Inflammatory macrophage treated with lipopolysaccharide for 1 hour (primary cell): ENCODE results near the gene C1orf105.
"Not testable (repeated sequence)": the region's sequence is repeated elsewhere in the genome, so short reads cannot be mapped to it uniquely, and the experiment has no call there.

Experiments used
- DNase-seq, 2 donors: peaks; one replicate each; pipeline ENCODE4 v3.0.0-alpha.2; 2020 to 2022

The C1orf105 gene

DNA sequence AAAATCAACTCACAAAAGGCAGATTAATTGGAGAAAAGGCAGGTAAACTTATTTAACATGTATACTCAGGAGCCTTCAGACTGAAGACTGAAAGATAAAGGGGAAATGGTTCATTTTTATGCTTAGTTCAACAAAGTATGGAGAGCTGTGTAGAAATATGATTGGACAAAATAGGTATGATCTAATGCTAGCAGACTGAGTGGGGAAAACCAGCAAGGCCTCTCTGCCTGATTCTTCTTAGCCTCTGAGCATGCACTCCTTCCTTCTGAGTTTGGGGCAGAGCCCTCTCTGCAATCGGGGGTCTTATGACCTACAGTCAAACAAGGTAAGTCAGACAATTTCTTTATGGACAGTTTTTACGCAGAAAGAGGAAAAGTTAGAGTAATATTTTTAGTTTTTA, 73.7 kb downstream of the C1orf105 start:
- peak; percentile 29 to 52 for DNase-seq

DNA sequence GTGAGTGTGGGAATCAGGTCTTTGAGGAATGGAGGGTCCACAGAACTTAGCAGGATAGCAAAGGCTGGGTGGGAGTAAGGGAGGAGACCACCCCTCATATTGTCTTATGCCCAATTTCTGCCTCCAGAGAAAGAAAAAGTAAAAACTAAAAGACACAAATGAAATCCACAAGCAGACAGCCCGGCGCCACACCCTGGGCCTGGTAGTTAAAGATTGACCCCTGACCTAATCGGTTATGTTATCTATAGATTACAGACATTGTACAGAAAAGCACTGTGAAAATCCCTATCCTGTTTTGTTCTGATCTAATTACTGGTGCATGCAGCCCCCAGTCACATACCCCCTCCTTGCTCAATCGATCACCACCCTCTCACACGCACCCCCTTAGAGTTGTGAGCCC, 75.6 kb downstream of the C1orf105 start:
- DNase-seq = not testable (repeated sequence)

DNA sequence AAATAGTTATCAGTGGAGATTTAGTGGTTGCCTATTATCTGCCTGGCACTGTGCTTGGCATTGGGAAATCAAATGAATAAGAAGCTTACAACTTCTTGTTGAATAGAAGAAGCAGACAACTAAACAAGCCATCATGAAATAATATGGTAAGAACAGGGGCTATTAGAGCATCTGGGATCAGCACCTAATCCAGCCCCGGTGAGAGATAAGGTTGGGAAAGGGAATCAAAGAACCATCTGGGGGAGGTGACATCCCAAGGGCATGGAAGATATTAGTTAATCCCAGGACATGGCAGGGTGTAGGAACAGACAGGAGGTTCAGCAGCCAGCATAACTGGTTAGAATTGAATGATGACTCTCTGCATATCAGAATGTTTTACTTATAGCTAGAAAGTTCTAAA, 76.2 kb downstream of the C1orf105 start:
- DNase-seq = no peak

DNA sequence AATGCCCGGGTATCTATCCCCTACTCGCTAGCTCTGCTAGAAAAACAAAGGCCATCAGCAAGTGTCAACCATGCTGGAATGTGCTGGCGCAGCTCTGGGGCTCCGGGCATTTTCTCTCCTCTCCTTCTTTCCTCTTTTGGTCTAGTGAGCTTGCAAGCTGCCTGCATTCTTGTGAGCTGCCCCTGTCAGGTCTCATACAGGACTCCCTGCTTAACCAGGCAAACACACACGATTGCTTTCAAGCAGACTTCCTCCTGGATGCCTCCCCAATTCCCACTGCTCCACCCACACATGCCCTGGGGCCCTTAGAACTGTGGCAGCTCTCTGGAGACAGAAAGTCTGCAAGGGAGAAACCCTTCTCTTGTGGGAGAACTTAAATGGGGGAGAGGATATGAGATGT, 76.7 kb downstream of the C1orf105 start:
- DNase-seq = peak in 1 of 2 donors; percentile 31

DNA sequence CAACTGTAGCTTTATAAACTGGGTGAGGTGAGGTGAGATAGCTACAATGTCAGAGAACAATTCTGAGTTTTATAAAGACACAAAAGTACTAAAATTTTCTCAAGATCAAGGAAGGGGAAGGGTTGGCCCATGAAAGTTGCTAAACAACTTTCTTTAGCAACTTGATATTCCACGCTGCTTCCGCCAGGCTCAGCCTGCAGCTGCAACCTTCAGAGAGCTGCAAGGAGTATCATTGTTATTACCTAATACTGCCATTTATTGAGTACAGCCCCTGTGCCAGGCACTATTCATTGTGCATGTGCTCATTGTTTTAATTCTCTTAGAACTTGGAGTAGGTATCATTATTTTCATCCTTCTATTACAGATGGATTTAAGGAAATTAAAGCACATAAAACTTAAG, 78.4 kb downstream of the C1orf105 start:
- peak; percentile 70 to 72 for DNase-seq

DNA sequence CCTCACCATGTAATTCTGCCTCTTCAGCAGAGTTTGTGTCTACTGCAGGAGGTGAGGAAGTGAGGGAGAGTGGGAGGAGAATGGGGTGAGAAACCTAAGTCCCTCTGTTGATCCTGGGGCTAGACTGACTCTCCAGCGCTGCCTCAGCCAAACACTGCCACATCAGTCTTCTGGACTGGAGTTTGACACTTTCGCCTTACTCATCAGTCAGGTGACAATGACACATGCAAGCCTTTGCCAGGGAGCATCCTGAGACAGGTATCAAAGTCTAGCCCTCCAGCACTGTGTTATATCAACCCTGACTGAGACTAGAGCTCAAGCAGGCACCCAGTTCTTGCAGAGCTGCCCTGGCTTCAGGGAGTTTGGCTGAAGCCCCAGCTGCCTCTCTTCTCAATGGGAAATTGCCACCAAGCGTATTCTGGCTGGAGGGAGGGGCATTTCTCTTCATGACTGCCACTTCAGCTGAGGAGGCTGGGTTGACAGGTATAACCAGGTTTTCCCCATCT, 79.2 kb downstream of the C1orf105 start:
- peak in 1 of 2 donors; percentile 10 for DNase-seq

DNA sequence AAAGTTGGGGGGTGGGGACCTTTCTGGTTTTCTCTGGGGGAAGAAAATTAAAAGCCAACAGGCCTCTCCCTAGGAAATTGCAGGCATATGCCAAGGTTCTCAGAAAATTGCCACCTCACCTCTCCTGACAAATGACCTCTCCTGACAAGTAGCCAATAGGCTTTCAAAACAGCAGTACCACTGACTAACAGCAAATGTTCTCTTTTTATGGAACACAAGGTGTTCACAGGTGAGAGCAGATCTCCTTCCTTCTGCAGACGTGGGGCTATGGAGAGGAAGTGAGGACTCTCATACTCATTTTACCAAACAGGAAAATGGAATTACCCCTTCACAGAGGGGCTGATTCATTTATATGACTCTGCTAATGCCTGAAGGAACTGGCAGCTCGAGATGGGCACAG, 79.7 kb downstream of the C1orf105 start:
- no peak for DNase-seq

DNA sequence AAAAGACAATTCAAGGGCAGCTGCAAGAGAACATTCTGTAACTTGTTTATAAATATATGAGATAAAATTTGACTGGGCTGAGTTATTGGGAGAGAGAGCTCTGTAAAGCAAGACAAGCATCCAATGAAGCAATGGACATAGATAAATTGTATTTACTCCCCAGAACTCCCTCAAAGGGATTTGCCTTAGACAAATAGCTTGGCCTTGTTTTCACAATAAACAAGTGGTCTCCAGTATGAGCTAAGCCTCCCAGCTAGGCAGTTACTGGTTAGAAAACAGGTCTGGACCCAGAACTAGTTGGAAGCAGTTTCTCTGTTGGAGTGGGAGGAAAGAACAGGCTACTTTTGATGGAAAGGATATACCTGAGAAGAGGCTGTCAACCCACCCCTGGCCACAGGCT, 87.3 kb downstream of the C1orf105 start:
- no peak for DNase-seq

DNA sequence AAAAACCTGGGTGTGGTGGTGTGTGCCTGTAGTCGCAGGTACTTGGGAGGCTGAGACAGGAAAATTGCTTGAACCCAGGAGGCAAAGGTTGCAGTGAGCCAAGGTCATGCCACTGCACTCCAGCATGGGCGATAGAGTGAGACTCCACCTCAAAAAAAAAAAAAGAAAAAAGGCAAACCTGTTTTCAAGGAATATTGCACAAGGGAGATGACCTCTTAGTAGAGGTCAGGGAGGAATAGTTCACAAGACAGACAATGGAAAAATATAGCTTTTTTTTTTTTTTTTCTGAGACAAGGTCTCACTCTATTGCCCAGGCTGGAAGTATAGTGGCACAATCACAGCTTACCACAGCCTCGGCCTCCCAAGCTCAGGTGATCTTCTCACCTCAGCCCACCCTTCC, 90.0 kb downstream of the C1orf105 start:
- no peak for DNase-seq

DNA sequence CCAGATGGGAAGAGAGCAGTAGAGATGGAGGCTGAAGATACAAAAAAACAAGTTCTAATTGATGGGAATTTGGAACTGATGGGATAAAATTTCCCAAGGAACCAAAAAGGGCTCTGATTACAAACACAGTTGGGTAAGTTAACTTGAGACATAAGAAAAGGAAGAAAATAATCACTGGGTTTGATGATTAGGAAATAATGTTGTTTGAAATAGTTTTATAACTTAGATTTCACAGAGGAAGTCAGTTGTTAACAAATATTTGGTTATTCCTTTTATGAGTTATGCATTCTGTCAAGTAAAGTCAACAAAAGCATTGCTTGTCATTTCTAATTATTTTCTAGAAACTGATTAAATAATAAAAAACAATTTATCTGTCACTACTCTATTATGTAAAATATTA, 92.1 kb downstream of the C1orf105 start:
- DNase-seq = peak; percentile 37 to 46

DNA sequence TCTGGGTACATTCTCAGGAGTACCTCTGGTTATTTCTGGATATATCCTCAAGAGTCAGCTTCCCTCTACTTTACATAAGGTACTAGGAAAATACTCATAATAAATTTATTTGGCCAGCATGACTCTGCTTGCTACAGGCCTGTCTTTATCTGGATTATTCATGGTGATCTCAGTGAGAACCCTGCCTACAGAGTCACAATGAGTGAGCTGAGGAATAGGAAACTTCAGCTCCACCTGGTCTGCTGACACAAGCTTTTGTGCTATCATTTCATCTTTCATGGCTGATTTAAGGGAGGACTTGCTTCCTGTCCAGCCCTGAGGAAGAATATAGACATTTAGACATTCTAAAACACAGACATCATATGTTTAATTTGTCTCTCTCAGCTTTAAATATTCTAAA, 93.0 kb downstream of the C1orf105 start:
- DNase-seq = peak in 1 of 2 donors; percentile 20

DNA sequence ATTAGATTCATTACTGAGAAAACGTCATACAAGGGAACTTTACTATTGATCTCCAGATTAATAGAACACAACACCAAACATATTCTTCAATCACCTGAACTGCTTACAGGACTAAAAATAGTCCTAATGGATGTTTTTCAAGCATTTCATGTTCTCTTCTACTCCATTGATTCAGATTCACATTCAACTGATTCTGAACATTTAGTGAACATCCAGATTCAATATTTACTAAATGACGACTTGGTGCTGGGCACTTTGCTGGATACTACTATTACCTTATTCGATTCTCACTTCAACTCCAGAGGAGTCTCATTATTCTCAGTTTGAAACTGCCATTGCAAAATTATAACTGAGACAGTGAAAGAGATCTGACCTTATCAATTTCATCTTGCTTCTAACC, 93.6 kb downstream of the C1orf105 start:
- no peak for DNase-seq

DNA sequence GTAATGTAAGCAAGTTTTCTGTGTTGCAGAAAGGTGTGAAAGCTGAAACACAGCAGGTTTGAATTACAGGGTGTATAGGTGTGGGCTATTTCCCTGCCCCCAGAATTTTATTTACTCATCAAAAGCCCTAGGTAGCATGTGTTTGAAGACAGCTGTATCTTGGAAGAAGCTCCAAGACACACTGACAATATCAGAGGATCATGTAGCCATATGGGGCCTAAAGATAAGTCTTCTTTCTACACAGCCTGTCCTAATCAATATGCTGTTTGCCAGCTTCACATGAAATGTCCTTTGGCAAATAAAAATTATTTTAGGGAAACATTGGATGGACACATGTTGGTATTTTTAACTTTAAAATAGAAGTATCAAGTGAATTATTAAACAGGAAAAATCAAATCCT, 95.0 kb downstream of the C1orf105 start:
- DNase-seq = no peak

DNA sequence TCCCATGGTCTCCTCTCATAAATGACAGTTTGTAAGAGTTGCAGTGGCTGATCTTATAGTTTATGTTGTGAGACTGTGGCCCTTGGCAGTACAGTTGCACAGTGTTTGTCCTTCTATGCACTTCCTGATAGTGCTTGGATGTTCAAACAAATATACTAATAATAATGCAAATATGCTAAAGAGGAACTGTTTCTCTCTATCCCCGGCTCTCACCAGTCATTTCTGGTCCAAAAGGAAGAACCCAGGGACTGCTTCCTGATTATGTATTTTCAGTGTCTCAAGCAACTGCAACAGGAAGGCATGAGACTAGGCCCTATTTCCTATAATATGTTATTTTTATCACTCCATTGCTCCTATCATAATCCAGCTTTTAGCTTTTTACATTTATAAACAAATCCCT, 95.4 kb downstream of the C1orf105 start:
- peak; percentile 68 to 74 for DNase-seq

DNA sequence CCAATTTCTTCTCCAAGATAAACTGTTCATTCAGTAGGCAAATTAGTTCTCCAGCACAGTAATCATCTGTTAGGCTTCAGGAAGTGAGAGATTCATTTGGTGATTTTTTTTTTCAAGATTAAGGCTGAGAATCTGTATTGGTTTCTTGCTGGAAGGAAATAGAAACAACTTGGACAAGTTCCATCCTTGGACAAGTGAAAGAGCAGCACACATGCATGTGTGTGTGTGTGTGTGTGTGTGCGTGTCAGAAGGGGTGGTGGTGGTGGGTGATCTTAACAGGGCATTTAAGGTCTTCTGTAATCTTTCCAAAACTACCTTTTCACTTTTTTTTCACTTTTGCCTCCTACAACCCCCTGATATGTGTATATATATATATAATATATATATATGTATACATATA, 96.6 kb downstream of the C1orf105 start:
- no peak for DNase-seq

DNA sequence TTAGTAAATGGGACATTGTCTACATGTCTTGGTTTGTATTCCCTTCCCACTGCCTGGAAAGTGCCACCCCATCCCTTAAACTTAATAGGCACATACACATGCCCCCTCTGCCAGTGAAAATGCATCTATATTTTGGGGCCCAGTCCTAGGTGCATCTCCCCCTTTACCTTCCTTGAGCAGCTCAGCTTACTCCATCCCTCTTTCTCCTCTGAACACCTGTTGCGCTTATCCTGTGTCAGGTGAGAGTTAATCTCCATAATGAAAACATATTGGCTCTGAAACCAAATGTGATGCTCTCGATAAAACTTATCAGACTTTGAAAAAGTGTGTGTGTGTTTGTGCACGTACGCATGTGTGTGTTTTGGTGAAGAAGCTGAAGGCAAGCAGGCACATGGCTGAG, 97.1 kb downstream of the C1orf105 start:
- no peak for DNase-seq
